HUDEP-2 (cell line): ENCODE results near the gene GRIP1.
A peak's percentile ranks its signal among the peaks of the same experiment; 100 is the strongest.

ENCODE experiments used
- DNase-seq, 76 experiments: peaks; one replicate each; lab custom pipeline; 2025; ENCODE audit not compliant: unreplicated experiment in 76 of 76; lab: John Stamatoyannopoulos, UW

The GRIP1 gene

DNA sequence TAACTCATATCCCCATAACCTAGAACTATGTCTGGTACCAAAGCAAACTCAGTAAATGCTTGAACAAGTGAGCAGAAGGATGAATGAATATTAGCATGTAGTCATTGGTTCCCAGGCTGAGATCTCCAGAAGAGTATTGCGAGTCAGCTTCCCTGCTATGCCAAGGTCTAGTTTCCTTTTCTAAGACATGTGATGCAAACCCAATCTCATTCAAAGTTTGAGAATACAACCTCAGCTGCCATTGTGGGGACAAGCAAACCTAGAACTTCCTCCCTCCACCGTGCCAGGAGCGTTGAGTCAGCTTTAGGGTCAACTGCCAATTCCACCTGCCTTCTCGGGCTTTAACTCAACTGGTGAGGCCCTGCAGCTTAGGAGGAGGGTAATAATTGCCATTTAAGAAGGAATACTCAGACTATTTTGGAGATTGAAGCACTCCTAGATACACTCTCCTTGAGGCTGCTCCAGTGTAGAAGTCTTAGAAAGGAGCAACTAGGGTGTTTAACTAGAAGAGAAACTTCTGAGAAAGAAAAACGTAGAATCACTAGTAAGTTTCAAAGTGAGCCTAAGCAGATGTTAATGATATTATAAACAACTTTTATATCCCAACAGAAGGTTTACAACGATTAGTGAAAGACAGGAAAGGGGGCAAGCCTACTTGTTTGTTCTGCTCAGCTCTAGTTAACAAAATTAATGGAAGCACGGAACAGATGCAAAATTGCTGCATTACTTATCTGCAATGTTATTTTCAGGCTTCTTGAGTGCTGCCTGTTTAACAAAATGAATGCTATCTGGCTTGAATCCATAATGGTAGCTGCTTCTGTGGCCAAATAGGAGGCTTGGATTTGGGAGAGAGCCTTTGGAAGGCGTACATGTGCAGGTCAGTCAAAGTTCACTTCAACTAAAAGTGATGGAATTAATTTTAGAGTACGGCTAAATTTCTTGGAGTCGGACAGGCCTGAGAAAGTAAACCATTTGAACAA, 279.7 kb downstream of the GRIP1 start:
- no peak for DNase-seq

DNA sequence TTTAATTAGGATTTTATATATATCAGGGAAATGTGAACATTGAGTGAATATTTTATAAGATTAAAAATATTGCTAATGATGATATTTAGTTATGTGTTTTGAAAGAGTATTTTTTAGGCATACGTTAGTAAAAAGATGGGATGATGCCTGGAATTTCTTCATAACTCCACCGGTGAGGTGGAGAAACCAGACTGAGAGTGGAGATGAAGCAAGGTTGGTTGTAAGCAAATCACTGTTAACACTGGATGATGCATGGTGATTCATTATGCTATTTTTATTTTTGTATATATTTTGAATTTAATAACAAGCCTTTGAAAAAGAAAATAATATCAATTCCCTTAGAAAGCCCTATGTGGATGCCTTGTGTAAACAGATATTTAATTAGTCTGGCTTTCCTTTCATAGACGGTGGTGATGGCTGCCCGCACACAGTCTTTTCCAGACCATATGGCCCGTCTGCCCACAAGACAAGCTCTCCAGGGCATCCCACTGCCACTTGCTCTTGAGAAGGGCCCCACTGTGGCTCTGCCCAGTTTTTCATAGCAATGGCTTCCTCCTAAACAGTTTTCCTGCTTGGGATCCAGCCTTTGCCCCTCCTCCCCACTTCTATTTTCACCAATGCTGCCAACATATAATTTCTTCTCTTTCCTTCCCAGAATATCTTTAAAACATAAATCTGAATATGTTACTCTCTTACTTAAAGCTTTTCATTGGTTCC, 281.1 kb downstream of the GRIP1 start:
- no peak for DNase-seq

DNA sequence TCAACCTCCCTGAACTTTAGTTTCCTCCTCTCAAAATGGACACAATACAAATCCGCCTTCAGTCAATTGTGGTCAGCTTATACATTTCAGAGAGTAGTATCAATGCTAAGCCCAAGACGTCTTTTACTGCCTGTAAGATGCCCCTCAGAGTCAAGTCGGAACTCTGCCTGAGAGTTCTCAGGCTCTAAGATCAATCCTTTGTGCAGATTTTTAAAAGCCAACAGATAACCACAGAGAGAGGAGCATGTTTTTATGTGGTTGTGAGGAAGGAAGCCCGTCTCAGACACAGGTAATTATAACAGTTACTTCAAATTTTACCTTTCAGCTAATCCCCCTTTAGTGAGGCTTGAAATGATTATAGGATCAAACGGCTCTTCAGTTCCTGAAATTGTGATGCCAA, 285.0 kb downstream of the GRIP1 start:
- DNase-seq, result no peak

DNA sequence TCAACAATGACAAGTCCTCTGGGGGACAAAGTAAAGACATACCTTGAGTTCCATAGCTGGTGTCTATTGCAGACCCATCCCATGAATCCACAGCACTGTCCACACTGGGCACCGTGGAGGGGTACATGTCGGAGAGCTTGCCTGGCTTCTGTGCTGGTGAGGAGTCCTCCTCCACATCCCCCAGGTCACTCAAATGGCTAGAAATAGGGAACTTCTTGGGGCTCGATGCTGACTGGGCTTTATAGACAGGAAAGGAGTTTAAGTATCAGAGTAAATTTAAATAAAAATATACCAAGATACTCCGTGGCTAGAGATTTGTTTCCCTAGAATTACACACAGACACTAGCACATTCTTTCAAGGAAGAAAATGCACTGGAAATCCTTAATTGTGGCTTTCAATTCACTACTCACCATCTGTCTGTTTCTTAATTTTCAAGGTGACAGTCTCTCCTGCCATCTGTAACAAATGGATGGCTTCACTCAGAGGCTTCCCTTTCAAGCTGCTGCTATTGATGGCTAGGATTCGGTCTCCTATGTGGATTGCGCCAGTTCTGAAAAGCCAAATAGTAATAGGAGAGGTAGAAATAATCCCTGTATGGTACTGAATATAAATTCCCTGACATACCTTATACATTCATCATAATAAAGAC, 286.5 kb downstream of the GRIP1 start:
- no peak for DNase-seq

DNA sequence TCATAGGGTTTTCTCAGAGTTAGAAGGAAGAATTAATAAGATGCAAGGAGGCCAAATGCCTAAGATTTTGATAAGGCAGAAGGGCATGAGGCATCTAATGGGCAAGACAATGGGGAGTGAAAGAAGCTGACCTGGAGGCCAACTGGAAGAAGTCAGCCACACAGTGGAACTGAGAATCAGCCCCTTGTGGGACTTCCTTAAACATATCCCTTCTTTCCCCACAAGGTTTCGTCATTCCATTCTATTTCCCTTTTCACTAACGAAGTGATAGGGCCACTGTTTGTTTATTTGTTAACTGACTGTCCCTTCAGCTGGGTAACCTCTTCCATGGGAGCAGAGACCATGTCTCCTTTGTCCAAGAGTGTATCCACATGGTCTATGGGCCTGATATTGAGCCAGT, 290.4 kb downstream of the GRIP1 start:
- DNase-seq, result no peak

DNA sequence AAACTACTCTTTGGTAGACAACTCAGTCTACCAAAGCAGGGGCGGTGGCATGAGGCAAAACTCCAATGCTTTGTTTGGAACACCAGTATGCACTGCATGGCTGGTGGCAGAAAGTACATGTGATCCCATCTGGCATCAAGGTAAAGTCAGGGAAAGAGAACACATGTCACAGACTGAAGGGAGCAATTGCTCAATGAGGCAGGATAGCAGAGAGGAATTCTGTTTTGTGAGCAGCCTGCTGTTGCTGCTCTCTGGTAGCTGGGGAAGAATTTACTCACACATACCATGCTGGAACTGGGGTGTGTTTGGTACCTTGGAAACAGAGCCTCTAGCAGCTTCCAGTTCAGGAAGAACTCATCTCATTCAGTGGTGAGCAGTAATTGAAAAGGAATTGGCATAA, 291.8 kb downstream of the GRIP1 start:
- DNase-seq, result no peak

DNA sequence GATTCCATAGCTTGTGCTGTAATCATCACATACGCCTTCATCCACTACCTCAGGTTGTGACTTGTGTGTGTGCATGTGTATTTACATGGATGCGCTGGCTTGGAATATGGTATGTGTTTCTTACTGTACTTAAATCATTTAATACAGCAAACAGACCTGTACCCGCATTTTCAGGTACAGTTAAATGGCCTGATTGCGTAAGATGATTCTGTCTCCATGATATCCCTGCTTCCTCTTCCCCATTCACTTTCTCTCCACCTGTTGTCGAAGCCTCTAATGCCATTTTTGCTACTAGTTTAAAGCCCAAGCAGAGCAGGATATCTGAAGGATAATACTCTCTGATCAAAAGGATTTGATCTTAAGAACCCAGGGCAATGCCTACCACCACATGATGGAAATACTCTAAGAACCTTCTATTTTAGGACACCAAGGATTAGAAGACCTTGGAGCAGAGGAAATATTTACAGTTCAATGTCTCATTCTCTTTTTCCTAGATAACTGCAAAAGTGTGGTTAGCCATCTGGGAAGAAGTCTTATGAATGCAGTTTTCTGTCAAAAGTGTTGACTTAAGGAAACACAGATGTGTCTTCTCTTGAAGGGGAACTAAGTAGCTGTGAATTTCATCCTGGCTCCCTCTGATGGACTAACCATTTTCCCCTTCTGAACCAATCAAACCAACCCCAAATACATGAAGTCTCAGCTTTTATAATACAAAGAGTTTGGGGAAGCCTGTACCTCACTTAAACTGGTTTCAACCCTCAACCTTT, 297.9 kb downstream of the GRIP1 start:
- no peak for DNase-seq

DNA sequence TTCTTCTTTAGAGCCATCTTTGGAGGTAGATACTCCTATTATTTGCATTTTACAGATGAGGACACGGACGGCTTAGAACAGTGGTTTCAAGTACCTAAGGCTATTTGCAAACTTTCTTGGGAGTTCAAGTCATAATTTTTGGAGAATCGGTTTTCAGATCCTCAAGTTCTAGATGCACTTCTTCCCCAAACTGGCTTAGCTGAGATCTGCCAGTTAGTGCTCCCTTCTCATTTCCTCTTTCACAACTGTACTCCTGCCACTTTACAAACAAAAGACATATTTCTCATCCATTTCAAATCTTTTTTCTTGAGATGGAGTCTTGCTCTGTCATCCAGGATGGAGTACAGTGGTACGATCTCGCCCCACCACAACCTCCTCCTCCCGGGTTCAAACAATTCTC, 299.3 kb downstream of the GRIP1 start:
- no peak for DNase-seq

DNA sequence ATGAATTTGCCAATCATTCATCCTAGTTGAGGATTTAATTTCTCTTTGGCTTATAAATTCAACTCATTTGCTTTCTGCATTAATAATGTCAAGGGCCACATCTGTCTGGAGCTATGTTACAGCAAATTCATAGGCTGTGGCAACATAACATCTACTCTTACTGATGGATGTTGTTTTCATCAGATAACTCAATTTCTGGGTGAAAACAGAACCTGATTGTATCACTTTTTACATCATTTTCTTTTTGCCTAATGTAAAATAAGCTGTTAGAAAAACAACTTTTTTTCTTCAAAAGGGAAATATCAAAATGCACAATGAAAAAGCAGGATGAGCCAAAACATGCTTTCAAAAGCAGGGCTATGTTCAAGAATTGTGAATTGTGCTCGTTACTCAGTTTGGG, 303.3 kb downstream of the GRIP1 start:
- no peak for DNase-seq

DNA sequence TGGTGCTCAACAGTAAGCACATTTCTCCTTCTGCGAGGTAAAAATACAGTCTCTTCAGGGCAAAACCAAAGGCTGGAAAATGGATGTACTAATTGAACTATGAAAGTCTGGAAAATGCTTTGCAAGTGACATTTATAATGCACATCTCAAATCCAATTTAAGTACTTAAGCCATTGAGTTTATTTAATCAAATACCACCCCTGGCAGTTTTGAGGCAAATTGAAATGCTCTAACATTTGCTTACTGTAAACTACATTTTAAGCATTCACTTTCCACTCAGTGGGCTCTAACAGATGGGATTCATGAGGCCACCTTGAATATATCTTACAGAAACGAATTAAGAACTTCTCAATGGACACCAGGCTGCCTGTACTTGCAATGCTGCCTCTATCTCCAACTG, 306.9 kb downstream of the GRIP1 start:
- DNase-seq, result no peak

DNA sequence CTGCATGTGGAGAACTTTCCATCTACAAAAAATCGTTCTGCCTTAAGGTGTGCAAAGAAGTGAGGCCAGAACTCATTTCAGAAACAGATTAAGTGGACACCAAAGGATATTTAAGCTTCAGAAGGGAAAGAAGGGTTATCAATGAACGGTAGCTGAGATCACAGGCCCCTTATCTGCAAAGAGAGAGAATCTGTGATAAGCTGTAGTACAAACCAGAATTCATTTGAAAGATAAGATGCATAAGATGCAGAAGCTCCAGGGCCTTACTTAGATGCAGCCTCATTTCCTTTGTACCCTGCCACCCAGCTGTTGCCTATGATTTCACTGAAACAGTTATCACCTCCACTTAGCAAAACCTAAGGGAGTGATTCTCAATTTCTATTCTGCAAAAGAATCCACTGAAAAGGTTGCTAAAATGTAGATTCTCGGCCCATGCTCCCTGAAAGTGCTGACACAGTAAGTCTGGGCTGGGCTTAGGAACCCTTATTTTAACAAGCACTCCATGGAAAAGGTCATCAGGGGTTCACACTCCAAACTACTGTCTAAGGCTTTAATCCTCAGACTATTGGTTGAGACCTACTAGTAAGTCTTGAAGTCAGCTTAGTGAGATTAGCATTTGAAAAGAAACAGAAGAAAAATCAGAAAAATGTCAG, 311.7 kb downstream of the GRIP1 start:
- DNase-seq, result no peak

DNA sequence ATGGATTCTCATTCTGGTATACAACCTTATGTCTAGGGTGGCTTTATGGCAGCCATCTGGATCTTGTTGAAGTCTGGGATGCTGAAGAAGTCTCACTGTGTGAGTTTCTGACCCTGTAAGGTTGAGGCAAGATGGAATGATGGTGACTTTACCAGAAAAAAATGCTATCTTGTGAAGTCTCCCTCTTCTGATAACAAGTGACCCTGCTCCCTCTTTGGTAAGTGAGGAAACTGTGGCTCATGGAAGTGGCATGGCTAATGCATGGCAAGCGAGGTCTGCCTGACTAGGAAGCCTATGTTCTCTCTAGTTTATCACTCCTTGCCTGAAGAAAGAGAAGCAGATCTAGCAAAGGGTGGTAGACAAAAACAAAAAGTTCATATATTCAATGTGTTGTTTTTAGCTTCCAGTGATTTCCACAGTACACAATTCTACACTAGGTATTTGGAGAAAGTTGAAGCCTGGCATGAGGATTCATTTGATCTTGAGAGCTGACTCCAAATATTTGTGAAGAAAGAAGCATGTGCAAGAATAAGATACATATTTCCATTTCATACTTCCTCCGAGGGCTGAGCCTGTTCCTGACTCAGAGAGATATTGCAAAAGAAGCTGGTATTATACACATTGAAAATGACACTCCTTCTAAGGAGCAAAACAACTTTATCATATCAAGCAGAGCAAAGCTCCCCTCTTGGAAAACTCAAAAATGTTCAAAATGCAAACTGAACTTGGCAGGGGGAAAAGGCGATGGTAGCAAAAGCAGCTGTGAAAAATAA, 313.0 kb downstream of the GRIP1 start:
- DNase-seq, result no peak

DNA sequence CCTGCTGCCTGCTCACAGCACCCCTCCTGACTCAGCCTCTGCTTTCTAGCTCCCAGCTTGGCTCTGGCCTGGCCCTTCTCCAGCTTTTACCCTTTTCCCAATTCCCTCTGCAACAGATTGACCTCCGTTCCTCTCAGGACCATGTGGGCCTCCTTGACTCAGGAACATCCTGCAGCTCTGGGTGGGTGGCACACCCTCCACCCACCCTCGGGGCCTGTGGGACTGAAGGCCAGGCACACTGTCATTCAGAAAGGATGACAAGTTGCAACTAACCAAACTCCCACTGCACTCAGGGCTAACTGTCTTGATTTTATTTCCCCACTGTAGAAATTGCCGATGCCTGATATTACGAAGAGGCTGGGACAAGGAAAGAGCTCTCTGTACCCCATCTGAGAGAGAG, 317.2 kb downstream of the GRIP1 start:
- DNase-seq, result no peak

DNA sequence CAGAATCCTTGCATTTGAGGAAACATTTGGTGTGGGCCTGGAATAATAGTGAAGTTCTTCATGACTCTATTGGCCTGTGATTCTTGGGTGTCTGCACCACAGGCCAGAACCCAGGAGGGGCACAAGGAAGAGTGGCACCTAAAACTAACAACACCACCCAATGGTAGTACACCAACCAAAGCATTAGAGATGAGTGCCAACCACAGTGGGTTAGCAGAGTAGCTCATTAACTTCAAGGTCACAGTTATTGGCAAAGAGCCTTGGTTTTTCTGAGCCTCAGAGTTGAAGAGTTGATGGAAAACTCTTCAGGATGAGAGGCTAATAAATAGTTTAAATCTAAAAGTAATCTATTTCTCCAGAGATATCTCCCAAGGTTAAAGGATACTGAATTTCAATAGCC, 319.6 kb downstream of the GRIP1 start:
- DNase-seq, result no peak

DNA sequence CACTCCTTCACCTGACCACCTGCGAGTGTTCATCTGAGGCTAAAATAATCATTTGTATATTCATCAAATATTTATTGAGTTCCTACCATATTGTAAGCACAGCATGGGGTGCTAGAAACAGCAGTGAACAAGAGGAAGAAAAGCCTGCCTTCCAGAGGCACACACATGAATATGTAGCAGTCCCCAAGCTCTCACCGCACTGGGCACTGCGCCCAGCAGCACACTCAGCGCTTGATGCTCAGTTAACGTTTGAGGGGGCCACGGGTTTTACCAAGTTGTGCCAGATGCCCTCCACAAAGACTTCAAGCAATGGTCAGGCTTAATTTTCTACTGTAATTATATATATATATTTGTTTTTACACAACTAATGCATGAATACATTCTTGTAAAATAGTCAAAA, 324.6 kb downstream of the GRIP1 start:
- no peak for DNase-seq

DNA sequence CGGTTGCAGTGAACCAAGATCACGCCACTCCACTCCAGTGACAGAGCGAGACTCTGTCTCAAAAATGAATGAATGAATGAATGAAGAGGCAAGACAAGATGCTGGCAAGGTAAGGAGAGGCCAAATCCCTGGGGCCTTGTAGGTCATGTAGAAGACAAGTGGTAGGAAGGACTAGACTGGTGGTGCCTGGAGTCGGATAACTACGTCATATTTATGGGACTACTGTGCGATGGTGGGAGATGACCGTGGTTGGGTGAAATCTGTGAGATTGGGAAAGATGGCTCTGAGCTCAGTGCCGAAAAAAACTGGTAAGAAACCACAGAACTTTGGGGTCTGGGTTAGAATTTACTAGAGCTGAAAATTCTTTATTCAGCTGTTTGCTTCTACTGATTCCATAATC, 326.0 kb downstream of the GRIP1 start:
- DNase-seq, result no peak

DNA sequence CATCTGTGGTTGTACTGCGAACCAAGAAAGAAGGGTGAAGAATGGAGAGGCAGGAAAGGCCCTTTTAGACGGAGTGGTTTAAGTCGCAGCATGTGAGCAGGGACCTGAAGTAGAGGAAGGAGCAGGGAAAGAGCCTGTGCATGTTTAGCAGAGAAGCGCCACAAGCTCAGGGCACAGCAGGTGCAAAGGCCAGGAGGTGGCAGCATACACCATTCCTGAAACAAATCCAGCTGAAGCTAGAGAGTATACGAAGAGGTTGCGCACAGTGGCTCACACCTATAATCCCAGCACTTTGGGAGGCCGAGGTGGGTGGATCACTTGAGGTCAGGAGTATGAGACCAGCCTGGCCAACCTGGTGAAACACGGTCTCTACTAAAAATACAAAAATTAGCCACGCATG, 326.7 kb downstream of the GRIP1 start:
- DNase-seq, result peak in 33 of 76 experiments; percentile 2 to 48 (median 13)

DNA sequence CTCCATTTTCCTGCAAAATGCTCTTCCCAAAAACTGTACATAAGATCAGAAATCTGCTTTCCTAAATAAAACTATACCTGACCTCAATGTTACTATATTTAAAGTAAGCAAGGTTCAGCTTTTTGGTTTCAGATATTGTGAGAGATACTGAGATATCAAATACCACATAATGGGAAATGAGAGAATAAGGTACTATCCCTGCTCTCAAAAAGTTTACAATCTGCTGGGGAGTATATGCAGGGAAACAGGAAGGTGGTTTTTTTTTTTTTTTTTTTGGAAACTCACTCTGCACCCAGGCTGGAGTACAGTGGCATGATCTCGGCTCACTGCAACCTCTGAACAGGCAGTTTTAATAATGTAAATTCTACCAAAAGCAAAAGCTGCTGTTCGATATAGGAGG, 327.6 kb downstream of the GRIP1 start:
- no peak for DNase-seq

DNA sequence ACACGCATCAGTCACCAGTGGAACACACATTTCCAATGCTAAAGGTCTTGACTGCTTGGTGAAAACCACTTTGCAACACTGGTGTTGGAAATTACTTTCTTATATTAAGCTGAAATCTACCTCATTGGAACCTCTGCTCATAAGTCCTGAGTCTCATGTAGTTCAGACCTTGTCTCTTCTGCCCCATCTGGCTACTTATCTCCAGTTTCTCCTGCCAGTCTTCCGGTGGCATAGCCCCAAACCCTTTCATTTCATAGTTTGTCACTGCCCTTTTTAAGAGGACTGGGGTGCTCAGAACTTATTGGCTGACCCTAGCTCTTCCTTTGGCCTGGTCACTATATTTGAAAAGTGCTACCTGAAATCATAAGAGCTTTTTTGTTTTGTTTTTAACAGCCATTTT, 332.9 kb downstream of the GRIP1 start:
- peak in 46 of 76 experiments; percentile 1 to 78 (median 33) for DNase-seq
